ENCODE measurements around the gene MBD5.

Gene MBD5

GRCh38 chr2:148022351-148022750 is 1.5 kb downstream of the MBD5 start:
- TF ChIP-seq YY1 (IDR thresholded peaks at IDR 0.05; ENCODE audit: low read depth) = no peak
- TF ChIP-seq RAD21 (IDR thresholded peaks at IDR 0.05; ENCODE audit: low read depth) = no peak
- TF ChIP-seq ZBTB7A (IDR thresholded peaks at IDR 0.05; ENCODE audit: low read depth) = no peak
- TF ChIP-seq CREB1 (IDR thresholded peaks at IDR 0.05; ENCODE audit: low read depth) = no peak
- no peak for TF ChIP-seq MAX (IDR thresholded peaks at IDR 0.05)
- TF ChIP-seq FOXM1 (IDR thresholded peaks at IDR 0.05; ENCODE audit: borderline replicate concordance, low read depth) = no peak
- no peak for TF ChIP-seq REST (IDR thresholded peaks at IDR 0.05; ENCODE audit: low read depth)
- TF ChIP-seq, protein P1, sequence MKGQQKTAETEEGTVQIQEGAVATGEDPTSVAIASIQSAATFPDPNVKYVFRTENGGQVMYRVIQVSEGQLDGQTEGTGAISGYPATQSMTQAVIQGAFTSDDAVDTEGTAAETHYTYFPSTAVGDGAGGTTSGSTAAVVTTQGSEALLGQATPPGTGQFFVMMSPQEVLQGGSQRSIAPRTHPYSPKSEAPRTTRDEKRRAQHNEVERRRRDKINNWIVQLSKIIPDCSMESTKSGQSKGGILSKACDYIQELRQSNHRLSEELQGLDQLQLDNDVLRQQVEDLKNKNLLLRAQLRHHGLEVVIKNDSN (IDR thresholded peaks at IDR 0.05) = no peak
- no peak for TF ChIP-seq TEAD4 (IDR thresholded peaks at IDR 0.05)
- no peak for TF ChIP-seq TAF1 (IDR thresholded peaks at IDR 0.05; ENCODE audit: low read depth)
- no peak for TF ChIP-seq EGR1 (IDR thresholded peaks at IDR 0.05)
- TF ChIP-seq NFIC (IDR thresholded peaks at IDR 0.05) = no peak
- no peak for TF ChIP-seq EP300 (IDR thresholded peaks at IDR 0.05; ENCODE audit: borderline replicate concordance)
- TF ChIP-seq TCF12 (IDR thresholded peaks at IDR 0.05; ENCODE audit: low read depth) = no peak
- no peak for TF ChIP-seq CEBPB (IDR thresholded peaks at IDR 0.05)

GRCh38 chr2:148022882-148023281 is 2.0 kb downstream of the MBD5 start:
- no peak for TF ChIP-seq TAF1 (IDR thresholded peaks at IDR 0.05; ENCODE audit: low read depth)
- no peak for TF ChIP-seq EP300 (IDR thresholded peaks at IDR 0.05; ENCODE audit: borderline replicate concordance)
- no peak for TF ChIP-seq RAD21 (IDR thresholded peaks at IDR 0.05; ENCODE audit: low read depth)
- TF ChIP-seq NFIC (IDR thresholded peaks at IDR 0.05) = no peak
- no peak for TF ChIP-seq FOXM1 (IDR thresholded peaks at IDR 0.05; ENCODE audit: borderline replicate concordance, low read depth)
- no peak for TF ChIP-seq EGR1 (IDR thresholded peaks at IDR 0.05)
- TF ChIP-seq ZBTB7A (IDR thresholded peaks at IDR 0.05; ENCODE audit: low read depth) = no peak
- no peak for TF ChIP-seq TEAD4 (IDR thresholded peaks at IDR 0.05)
- TF ChIP-seq REST (IDR thresholded peaks at IDR 0.05; ENCODE audit: low read depth) = no peak
- TF ChIP-seq CEBPB (IDR thresholded peaks at IDR 0.05) = no peak
- no peak for TF ChIP-seq MAX (IDR thresholded peaks at IDR 0.05)
- no peak for TF ChIP-seq YY1 (IDR thresholded peaks at IDR 0.05; ENCODE audit: low read depth)

DNA sequence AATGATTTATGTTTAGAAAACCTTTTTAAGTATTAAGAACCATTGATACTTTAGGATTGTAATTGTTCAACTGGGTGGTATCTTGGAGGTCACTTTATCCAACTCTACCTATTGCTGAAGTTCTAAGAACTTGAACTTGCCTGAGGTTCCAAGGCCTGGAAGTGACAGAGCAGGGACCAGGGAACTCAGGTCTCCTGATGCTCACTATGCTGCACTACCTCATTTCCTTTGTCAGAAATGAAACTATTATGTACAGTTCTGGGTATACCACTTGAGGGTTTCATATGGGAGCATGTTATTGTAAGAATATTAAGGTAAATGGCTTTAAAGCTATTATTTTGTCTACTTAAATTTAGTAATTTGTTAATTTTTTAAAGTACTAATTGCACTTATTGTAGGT is 3.0 kb downstream of the MBD5 start:
- no peak for TF ChIP-seq YY1 (IDR thresholded peaks at IDR 0.05; ENCODE audit: low read depth)
- no peak for TF ChIP-seq TAF1 (IDR thresholded peaks at IDR 0.05; ENCODE audit: low read depth)
- no peak for TF ChIP-seq RAD21 (IDR thresholded peaks at IDR 0.05; ENCODE audit: low read depth)

DNA sequence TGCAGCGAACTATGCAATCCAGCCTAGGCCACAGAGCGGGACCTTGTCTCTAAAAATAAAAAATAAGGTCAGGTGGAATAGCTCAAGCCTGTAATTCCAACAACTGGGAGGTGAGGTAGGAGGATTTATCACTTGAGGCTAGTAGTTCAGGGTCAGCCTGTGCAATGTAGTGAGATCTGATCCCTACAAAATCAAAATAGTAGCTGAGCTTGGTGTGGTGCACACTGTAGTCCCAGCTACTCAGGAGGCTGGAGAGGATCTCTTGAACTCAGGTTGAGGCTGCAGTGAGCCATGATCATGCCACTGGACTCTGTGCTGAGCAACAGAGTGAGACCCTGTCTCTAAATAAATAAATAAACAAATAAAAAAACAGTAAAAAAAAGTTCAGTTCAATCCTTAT is 5.7 kb downstream of the MBD5 start:
- TF ChIP-seq, protein P1 (IDR thresholded peaks at IDR 0.05) = no peak
- TF ChIP-seq TCF12 (IDR thresholded peaks at IDR 0.05; ENCODE audit: low read depth) (no peak), CREB1 (IDR thresholded peaks at IDR 0.05; ENCODE audit: low read depth) (no peak), YY1 (IDR thresholded peaks at IDR 0.05; ENCODE audit: low read depth) (no peak), EP300 (IDR thresholded peaks at IDR 0.05; ENCODE audit: borderline replicate concordance) (no peak), EGR1 (IDR thresholded peaks at IDR 0.05) (no peak), REST (IDR thresholded peaks at IDR 0.05; ENCODE audit: low read depth) (no peak), MAX (IDR thresholded peaks at IDR 0.05) (no peak), ZBTB7A (IDR thresholded peaks at IDR 0.05; ENCODE audit: low read depth) (no peak), RAD21 (IDR thresholded peaks at IDR 0.05; ENCODE audit: low read depth) (no peak), TEAD4 (IDR thresholded peaks at IDR 0.05) (no peak)
